GM12873 (cell line): ENCODE data around the gene PKP1.

Experiments used
- CTCF ChIP-seq: IDR thresholded peaks from 2 replicates; pipeline ENCODE4 v1.5.1; 2012; ENCODE audit warnings: low read depth, mild to moderate bottlenecking, moderate library complexity, low read length, control low read depth; ENCODE audit not compliant: insufficient read depth; ENCODE audit errors: missing control alignments

The PKP1 gene

GRCh38 chr1:201294876-201295275 lies 11.6 kb downstream of the PKP1 start:
- no peak for TF ChIP-seq CTCF

- TF ChIP-seq CTCF, result no peak
Measured at GRCh38 chr1:201295346-201295745, 12.0 kb downstream of the PKP1 start.

- no peak for TF ChIP-seq CTCF
Measured at GRCh38 chr1:201295861-201296260, 12.6 kb downstream of the PKP1 start.

GRCh38 chr1:201296352-201296751 lies 13.0 kb downstream of the PKP1 start:
- no peak for TF ChIP-seq CTCF

- TF ChIP-seq CTCF, result no peak
Measured at GRCh38 chr1:201298396-201299381, 15.4 kb downstream of the PKP1 start.

GRCh38 chr1:201299968-201300367 lies 16.7 kb downstream of the PKP1 start:
- TF ChIP-seq CTCF, result no peak

- no peak for TF ChIP-seq CTCF
Measured at GRCh38 chr1:201300641-201301040, 17.3 kb downstream of the PKP1 start.
